ENCODE measurements around the gene ANKRD40CL. TPM values are rescaled to one million over a fixed set of nuclear protein-coding genes. Genes with fewer than 3 reads are reported as not detected.

The ANKRD40CL gene
- total RNA-seq, 2 donors from 2014 or later, result not detected

GRCh38 chr17:50722746-50723145, 44.6 kb downstream of the ANKRD40CL start:
- H3K4me3 Mint-ChIP-seq, result peak overlapping the region; percentile 94
- peaks cover 27% of the 10 kb centered on the region for H3K4me1 Mint-ChIP-seq
- Histone ChIP-seq H3K27me3 (ENCODE audit: control insufficient read depth, insufficient read depth, low read length, poor library complexity, severe bottlenecking) (no peaks in the 10 kb centered on the region), H3K9ac (ENCODE audit: extremely low read depth, low read length, poor library complexity, severe bottlenecking) (no peak overlapping the region), H3K4me1 (ENCODE audit: control insufficient read depth, insufficient read depth, low read length) (peaks cover 4% of the 10 kb centered on the region), H3K4me3 (ENCODE audit: low read length) (peak overlapping the region; percentile 26), H3K36me3 (ENCODE audit: control insufficient read depth, insufficient read depth, low read length) (peaks cover 16% of the 10 kb centered on the region), H3K27ac (ENCODE audit: low read depth, low read length) (no peak overlapping the region), H3K9me3 (ENCODE audit: control insufficient read depth, low read length) (no peaks in the 10 kb centered on the region)
- H3K27ac Mint-ChIP-seq, result peak overlapping the region; percentile 9
- H3K27me3 Mint-ChIP-seq (ENCODE audit: insufficient read depth), result no peaks in the 10 kb centered on the region
- H3K9me3 Mint-ChIP-seq, result no peaks in the 10 kb centered on the region
- TF ChIP-seq CTCF (conservative IDR thresholded peaks at IDR 0.05), result no peak
- no peak for DNase-seq
- peaks cover 5% of the 10 kb centered on the region for H3K36me3 Mint-ChIP-seq (ENCODE audit: low read depth)
- WGBS, 2 experiments (ENCODE audit: insufficient coverage in 1 of 2, insufficient read length in 1 of 2), result 86 to 95% methylated on average over 2 to 3 of the region's 3 CpGs

- peak overlapping the region; percentile 100 for H3K27ac Mint-ChIP-seq
These were observed 45.9 kb downstream of the ANKRD40CL start for GRCh38 chr17:50721194-50722010.

More at GRCh38 chr17:50721194-50722010, 45.9 kb downstream of the ANKRD40CL start:
- WGBS, 2 experiments (ENCODE audit: insufficient coverage in 1 of 2, insufficient read length in 1 of 2), result 20 to 42% methylated on average over 1 to 6 of the region's 7 CpGs
- Mint-ChIP-seq H3K27me3 (ENCODE audit: insufficient read depth) (no peaks in the 10 kb centered on the region), H3K36me3 (ENCODE audit: low read depth) (peaks cover 2% of the 10 kb centered on the region), H3K4me1 (peaks cover 21% of the 10 kb centered on the region), H3K4me3 (peak overlapping the region; percentile 94), H3K9me3 (no peaks in the 10 kb centered on the region)
- TF ChIP-seq CTCF (conservative IDR thresholded peaks at IDR 0.05), result no peak
- H3K9me3 ChIP-seq (ENCODE audit: control insufficient read depth, low read length), result no peaks in the 10 kb centered on the region
- H3K4me3 ChIP-seq (ENCODE audit: low read length), result peak overlapping the region; percentile 100
- no peak overlapping the region for H3K27ac ChIP-seq (ENCODE audit: low read depth, low read length)
- peak overlapping the region; percentile 98 for H3K9ac ChIP-seq (ENCODE audit: extremely low read depth, low read length, poor library complexity, severe bottlenecking)
- H3K27me3 ChIP-seq (ENCODE audit: control insufficient read depth, insufficient read depth, low read length, poor library complexity, severe bottlenecking), result no peaks in the 10 kb centered on the region
- no peaks in the 10 kb centered on the region for H3K4me1 ChIP-seq (ENCODE audit: control insufficient read depth, insufficient read depth, low read length)
- DNase-seq, result no peak
- peaks cover 16% of the 10 kb centered on the region for H3K36me3 ChIP-seq (ENCODE audit: control insufficient read depth, insufficient read depth, low read length)
